ENCODE data around the gene FLNB.

DNA sequence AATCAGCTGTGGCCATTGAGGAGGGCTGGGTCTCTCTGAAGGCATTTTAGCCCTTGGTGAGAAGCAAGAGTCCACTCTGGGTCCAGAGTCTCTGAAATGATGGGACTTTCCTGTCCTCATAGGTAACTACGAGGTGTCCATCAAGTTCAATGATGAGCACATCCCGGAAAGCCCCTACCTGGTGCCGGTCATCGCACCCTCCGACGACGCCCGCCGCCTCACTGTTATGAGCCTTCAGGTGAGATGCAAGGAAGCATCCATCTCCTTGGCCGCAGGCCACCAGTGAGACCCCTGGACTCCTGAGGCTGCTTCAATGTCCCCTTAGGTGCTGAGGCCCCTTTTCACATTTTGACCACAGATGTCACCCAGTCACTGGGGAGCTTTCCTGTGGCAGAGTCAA is 147.6 kb downstream of the FLNB start:
- TF ChIP-seq EZH2 (IDR thresholded peaks at IDR 0.05; ENCODE audit: borderline replicate concordance, low read length): no peak
- TF ChIP-seq CTCF (IDR thresholded peaks at IDR 0.05; ENCODE audit: low read length): no peak
